HL-60 (cell line): ENCODE measurements around the gene COL23A1.
A peak's percentile ranks its signal among the peaks of the same experiment; 100 is the strongest.

ENCODE experiments used
- CTCF ChIP-seq: IDR thresholded peaks from one replicate; pipeline ENCODE4 v1.5.1; 2011; ENCODE audit warnings: low read length, control low read depth, inconsistent platforms; ENCODE audit not compliant: insufficient read depth
- GABPA ChIP-seq: IDR thresholded peaks from 2 replicates; pipeline ENCODE4 v1.6.1; 2012; ENCODE audit warnings: low read depth
- POLR2AphosphoS5 ChIP-seq: IDR thresholded peaks from 2 replicates; pipeline ENCODE4 v1.6.1; 2012; ENCODE audit warnings: low read depth
- REST ChIP-seq: IDR thresholded peaks from 2 replicates; pipeline ENCODE4 v1.6.1; 2012; ENCODE audit warnings: low read depth; ENCODE audit not compliant: insufficient replicate concordance

- no peak for TF ChIP-seq REST
- no peak for TF ChIP-seq CTCF
- TF ChIP-seq GABPA: no peak
- TF ChIP-seq POLR2AphosphoS5: peak; percentile 37; the same call in 1 of the 2 replicates
These were observed 279.9 kb downstream of the COL23A1 start for GRCh38 chr5:178310130-178310865.
